Natural killer cell (primary cell): Measurements from ENCODE around the gene CRYBB3. TPM values are rescaled to one million over a fixed set of nuclear protein-coding genes. Genes with fewer than 3 reads are reported as not detected.
A peak's percentile ranks its signal among the peaks of the same experiment; 100 is the strongest.
"Not testable (repeated sequence)": the region's sequence is repeated elsewhere in the genome, so short reads cannot be mapped to it uniquely, and the experiment has no call there.

Experiments used
- ATAC-seq, 3 donors: fragments of 150-1000 bp in 2 of 3; fragments of 200-7000 bp in 1 of 3; cut with Tn5 transposase; 1 replicate in 1 of 3; 2 replicates in 2 of 3; pipeline ENCODE4 v1.10.0; 2021; ENCODE audit warnings: mild to moderate bottlenecking in 2 of 3, moderate library complexity in 2 of 3
- DNase-seq, 2 donors: peaks; one replicate each; pipeline versions ENCODE4 v3.0.0 to v3.0.0-alpha.2; 2013 to 2021; ENCODE audit warnings: mixed read lengths in 1 of 2
- H3K27ac ChIP-seq: one replicate; pipeline ENCODE4 v1.5.1; 2013; ENCODE audit warnings: mild to moderate bottlenecking, low read length
- H3K27me3 ChIP-seq: one replicate; pipeline ENCODE4 v1.6.1; 2013; ENCODE audit warnings: low read length; ENCODE audit not compliant: control insufficient read depth, insufficient read depth
- H3K36me3 ChIP-seq: one replicate; pipeline ENCODE4 v1.6.1; 2013; ENCODE audit warnings: low read length; ENCODE audit not compliant: control insufficient read depth, insufficient read depth
- H3K4me1 ChIP-seq: one replicate; pipeline ENCODE4 v1.6.1; 2013; ENCODE audit warnings: low read length; ENCODE audit not compliant: control insufficient read depth, insufficient read depth
- H3K4me3 ChIP-seq: one replicate; pipeline ENCODE4 v1.5.1; 2013; ENCODE audit warnings: low read length
- H3K9me3 ChIP-seq: one replicate; pipeline ENCODE4 v1.6.1; 2013; ENCODE audit warnings: low read length; ENCODE audit not compliant: control insufficient read depth, insufficient read depth
- H3K27ac Mint-ChIP-seq, 2 donors: one replicate each; pipeline ENCODE4 v1.8.0; 2022; ENCODE audit warnings: mild to moderate bottlenecking in 2 of 2, mixed read lengths in 2 of 2, moderate library complexity in 1 of 2
- H3K27me3 Mint-ChIP-seq, 2 donors: one replicate each; pipeline ENCODE4 v1.8.0; 2022; ENCODE audit warnings: low read depth in 2 of 2, mixed read lengths in 2 of 2
- H3K36me3 Mint-ChIP-seq: one replicate; pipeline ENCODE4 v1.8.0; 2022; ENCODE audit warnings: mixed read lengths
- H3K4me1 Mint-ChIP-seq, 2 donors: one replicate each; pipeline ENCODE4 v1.8.0; 2022; ENCODE audit warnings: mixed read lengths in 2 of 2
- H3K4me3 Mint-ChIP-seq: one replicate; pipeline ENCODE4 v1.8.0; 2022; ENCODE audit warnings: mild to moderate bottlenecking, moderate library complexity, mixed read lengths
- H3K9me3 Mint-ChIP-seq, 2 donors: one replicate each; pipeline ENCODE4 v1.8.0; 2022; ENCODE audit warnings: mixed read lengths in 2 of 2
- WGBS: methylation state at CpG from one replicate; pipeline ENCODE4 v1.1.7; 2013; ENCODE audit warnings: missing lambda C conversion rate; ENCODE audit not compliant: insufficient coverage; 5-methylcytosine and 5-hydroxymethylcytosine counted together
- intact Hi-C: fragments of 100-400 bp; cut with micrococcal nuclease; formaldehyde crosslinking; loops from one replicate; pipeline ENCODE4 v1.14.2; 2022
- total RNA-seq, 4 donors: library from RNA; stranded (reverse); fragments of 120-200 nt in 1 of 4; gene quantifications; one replicate each; pipeline versions ENCODE4 v1.2.3 to v1.2.4, GENCODE V29; 2013 to 2022
- TF ChIP-seq, protein P1 (sequence below): fragments of 200-600 bp; IDR thresholded peaks from one replicate; pipeline ENCODE4 v1.8.0; 2022; ENCODE audit warnings: antibody characterized with exemption

CRYBB3 gene
- total RNA-seq, 3 donors from 2014 or later (not counting 1 experiment from before 2014, with no cell fraction given): 0.68 TPM; not detected in 2

DNA sequence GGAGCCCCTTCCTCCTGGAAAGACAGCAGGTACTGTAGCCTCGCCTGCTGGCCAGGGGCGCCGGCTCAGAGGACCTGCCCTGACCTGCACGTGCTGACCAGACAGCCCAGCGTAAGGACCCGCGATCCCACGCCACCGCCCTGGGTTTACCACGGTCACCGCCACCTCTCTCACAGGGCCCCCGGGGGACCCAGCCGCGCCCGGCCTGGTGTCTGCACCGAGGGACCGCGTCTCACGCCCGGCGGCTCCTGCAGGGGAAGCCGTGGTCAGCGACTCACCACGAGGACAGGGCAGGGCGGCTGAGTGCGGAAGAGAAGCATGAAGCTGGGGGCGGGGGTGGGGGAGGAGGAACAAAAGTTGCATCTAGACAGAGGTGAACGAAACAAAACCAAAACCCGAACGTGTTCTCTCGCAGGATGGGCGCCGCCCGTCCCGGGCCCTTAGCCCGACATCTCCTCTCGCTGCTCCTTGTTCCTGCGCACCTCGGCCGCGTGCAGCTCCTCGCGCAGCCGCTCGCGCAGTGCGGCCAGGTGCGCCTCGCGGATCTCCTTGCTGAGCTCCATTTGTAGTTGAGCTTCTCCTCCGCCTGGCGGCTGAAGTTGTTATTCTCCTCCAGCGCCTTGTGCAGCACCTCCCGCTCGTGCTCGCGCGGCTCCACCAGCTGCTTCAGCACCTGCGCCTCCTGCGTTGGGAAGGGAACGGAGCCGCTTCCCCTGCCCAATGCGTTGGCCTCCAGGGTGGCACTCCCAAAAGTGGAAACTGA, 20.6 kb upstream of the CRYBB3 start:
- H3K27me3 ChIP-seq, H3K9me3 ChIP-seq, H3K9me3 Mint-ChIP-seq, H3K4me3 ChIP-seq, H3K27me3 Mint-ChIP-seq, intact Hi-C loops, H3K36me3 Mint-ChIP-seq, H3K4me1 ChIP-seq, H3K27ac Mint-ChIP-seq, H3K36me3 ChIP-seq, H3K27ac ChIP-seq, H3K4me3 Mint-ChIP-seq, H3K4me1 Mint-ChIP-seq: not testable (repeated sequence)
- 88% methylated on average over 40 of the region's 63 CpGs for WGBS
- ATAC-seq (peak; percentile 83 to 98 (median 97)), DNase-seq (peak in 1 of 2 donors; percentile 21)

DNA sequence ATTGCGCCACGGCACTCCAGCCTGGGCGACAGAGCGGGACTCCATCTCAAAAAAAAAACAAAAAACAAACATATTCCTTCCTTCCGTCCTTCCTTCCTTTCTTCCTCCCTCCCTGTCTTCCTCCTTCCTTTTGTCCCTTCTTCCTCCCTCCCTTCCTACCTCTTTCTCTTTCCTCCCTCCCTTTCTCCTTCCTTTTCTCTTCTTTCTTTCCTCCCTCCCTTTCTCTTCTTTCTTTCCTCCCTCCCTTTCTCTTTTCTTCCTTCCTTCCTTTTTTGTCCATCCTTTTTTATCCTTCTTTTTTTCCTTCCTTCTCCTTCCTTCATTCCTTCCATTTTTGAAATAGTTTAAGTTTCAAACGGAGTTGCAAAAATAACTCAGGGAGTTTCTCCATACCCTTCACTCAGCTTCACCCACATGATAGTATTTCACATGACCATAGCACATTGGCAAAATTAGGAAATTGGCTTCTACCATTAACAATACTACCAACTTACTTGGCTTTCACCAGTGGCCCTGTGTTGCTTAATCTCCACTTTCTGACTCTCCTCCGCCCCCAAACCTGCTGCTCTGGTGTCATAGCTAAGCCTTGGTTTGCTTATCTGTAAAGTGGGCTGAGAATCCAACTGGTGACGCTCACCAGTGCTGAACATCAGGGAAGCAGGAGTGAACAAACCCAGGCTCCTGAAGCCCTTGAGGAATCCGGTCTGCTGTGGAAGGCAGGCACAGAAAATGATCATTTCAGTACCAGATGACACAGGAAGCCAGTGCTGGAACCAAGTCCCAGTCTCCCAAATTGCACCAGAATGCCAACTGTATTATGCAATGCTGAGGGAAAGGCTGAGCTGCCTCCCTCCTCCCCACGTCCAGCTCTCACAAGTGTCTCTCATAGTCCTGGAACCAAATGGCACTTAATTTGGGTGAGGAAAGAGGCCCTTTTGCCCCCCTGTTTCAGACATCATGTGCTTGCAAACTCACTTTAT, 17.2 kb upstream of the CRYBB3 start:
- Histone ChIP-seq H3K4me3 (no peak overlapping the region), H3K36me3 (no peaks in the 10 kb centered on the region), H3K27ac (no peak overlapping the region), H3K4me1 (peaks cover 2% of the 10 kb centered on the region), H3K9me3 (peaks cover 7% of the 10 kb centered on the region), H3K27me3 (no peaks in the 10 kb centered on the region)
- TF ChIP-seq, protein P1, sequence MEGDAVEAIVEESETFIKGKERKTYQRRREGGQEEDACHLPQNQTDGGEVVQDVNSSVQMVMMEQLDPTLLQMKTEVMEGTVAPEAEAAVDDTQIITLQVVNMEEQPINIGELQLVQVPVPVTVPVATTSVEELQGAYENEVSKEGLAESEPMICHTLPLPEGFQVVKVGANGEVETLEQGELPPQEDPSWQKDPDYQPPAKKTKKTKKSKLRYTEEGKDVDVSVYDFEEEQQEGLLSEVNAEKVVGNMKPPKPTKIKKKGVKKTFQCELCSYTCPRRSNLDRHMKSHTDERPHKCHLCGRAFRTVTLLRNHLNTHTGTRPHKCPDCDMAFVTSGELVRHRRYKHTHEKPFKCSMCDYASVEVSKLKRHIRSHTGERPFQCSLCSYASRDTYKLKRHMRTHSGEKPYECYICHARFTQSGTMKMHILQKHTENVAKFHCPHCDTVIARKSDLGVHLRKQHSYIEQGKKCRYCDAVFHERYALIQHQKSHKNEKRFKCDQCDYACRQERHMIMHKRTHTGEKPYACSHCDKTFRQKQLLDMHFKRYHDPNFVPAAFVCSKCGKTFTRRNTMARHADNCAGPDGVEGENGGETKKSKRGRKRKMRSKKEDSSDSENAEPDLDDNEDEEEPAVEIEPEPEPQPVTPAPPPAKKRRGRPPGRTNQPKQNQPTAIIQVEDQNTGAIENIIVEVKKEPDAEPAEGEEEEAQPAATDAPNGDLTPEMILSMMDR: no peak
- no peak for DNase-seq
- WGBS: 91% methylated on average over 9 of the region's 10 CpGs
- H3K9me3 Mint-ChIP-seq: peaks cover 0 to 4% of the 10 kb centered on the region in 2 donors
- H3K4me1 Mint-ChIP-seq: no peaks in the 10 kb centered on the region
- ATAC-seq: no peak
- intact Hi-C loops: no loop called here
- H3K27me3 Mint-ChIP-seq: peaks cover 0 to 3% of the 10 kb centered on the region in 2 donors
- no peak overlapping the region for H3K4me3 Mint-ChIP-seq
- H3K36me3 Mint-ChIP-seq: peaks cover 8% of the 10 kb centered on the region
- no peak overlapping the region for H3K27ac Mint-ChIP-seq

DNA sequence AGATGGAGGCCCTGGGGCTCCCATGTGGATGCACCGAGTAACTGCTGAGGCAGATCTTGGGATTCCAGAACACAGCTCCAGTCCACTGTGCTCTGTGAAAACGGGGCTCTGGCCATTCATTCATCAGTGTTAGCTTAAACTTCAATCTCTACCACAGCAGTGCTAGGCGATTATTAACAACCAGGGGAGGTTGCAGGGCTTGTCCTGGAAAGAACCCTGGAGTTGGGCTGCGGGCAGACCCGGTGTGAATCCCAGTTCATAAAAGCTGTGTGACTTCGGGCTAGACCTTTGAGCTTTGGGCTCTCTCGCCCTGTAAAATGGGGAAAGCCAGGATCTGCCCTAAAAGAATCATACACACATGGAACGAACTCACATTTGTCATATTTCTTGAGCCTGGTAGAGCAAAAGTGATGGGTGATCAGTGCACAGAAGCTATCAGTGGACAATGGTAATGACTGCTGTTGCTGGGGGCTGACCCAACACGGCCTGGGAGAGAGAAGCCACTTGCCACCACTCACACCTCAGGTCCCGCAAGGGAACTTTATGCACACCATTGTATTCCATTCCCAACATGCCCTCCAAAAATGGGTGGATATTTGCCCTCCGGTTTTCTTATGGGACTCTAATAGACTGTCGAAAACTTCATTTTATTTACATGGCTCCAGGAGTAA, 15.6 kb upstream of the CRYBB3 start:
- peaks cover 7% of the 10 kb centered on the region for H3K9me3 ChIP-seq
- intact Hi-C loops: no loop called here
- Mint-ChIP-seq H3K27ac (no peak overlapping the region), H3K9me3 (peaks cover 0 to 4% of the 10 kb centered on the region in 2 donors), H3K4me1 (no peaks in the 10 kb centered on the region), H3K36me3 (peaks cover 8% of the 10 kb centered on the region), H3K4me3 (no peak overlapping the region), H3K27me3 (peaks cover 0 to 3% of the 10 kb centered on the region in 2 donors)
- ATAC-seq (no peak), DNase-seq (no peak)
- H3K27me3 ChIP-seq: no peaks in the 10 kb centered on the region
- 88% methylated on average over 12 of the region's 12 CpGs for whole genome bisulfite sequencing
- H3K4me3 ChIP-seq: no peak overlapping the region
- no peaks in the 10 kb centered on the region for H3K4me1 ChIP-seq
- no peak overlapping the region for H3K27ac ChIP-seq
- TF ChIP-seq, protein P1: no peak
- no peaks in the 10 kb centered on the region for H3K36me3 ChIP-seq
